Cardiac fibroblast (primary cell): ENCODE data around the gene EHF.
A peak's percentile ranks its signal among the peaks of the same experiment; 100 is the strongest.

Source experiments
- DNase-seq, 2 donors: peaks; one replicate each; pipeline versions ENCODE4 v3.0.0 to v3.0.0-alpha.2; 2010; ENCODE audit warnings: low read depth in 2 of 2
- H3K4me3 ChIP-seq, 2 donors: replicated peaks in 1 of 2; 1 replicate in 1 of 2; 2 replicates in 1 of 2; pipeline ENCODE4 v1.5.1; 2011; ENCODE audit warnings: low read depth in 2 of 2, low read length in 2 of 2, mild to moderate bottlenecking in 2 of 2, moderate library complexity in 1 of 2
- CTCF ChIP-seq: IDR thresholded peaks from one replicate; pipeline ENCODE4 v1.5.1; 2011; ENCODE audit warnings: low read depth, mild to moderate bottlenecking, low read length, inconsistent platforms

Gene EHF

GRCh38 chr11:34593085-34593484 is 27.8 kb upstream of the EHF start:
- DNase-seq: no peak
- no peak overlapping the region for H3K4me3 ChIP-seq
- no peak for TF ChIP-seq CTCF

- TF ChIP-seq CTCF: no peak
- DNase-seq: peak in 1 of 2 donors; percentile 15
- no peak overlapping the region for H3K4me3 ChIP-seq
These were observed 26.3 kb upstream of the EHF start for GRCh38 chr11:34594603-34595002.

GRCh38 chr11:34595391-34595790 is 25.5 kb upstream of the EHF start:
- peak in 1 of 2 donors; percentile 6 for DNase-seq
- TF ChIP-seq CTCF: no peak
- no peak overlapping the region for H3K4me3 ChIP-seq

- TF ChIP-seq CTCF: no peak
- no peak overlapping the region for H3K4me3 ChIP-seq
- no peak for DNase-seq
These were observed 24.8 kb upstream of the EHF start for GRCh38 chr11:34595960-34596644.

GRCh38 chr11:34599406-34599945 is 21.4 kb upstream of the EHF start:
- TF ChIP-seq CTCF: no peak
- DNase-seq: peak; percentile 54 to 91
- no peak overlapping the region for H3K4me3 ChIP-seq

GRCh38 chr11:34600339-34601084 is 20.4 kb upstream of the EHF start:
- H3K4me3 ChIP-seq: no peak overlapping the region
- no peak for TF ChIP-seq CTCF
- DNase-seq: peak in 1 of 2 donors; percentile 61
